Lower lobe of right lung (tissue), 2 donors: ENCODE measurements around the gene SNX13. TPM values are rescaled to one million over a fixed set of nuclear protein-coding genes. Genes with fewer than 3 reads are reported as not detected.

Source experiments
- ATAC-seq, 2 donors: fragments of 200-7000 bp; cut with Tn5 transposase; one replicate each; pipeline ENCODE4 v1.9.1; 2020 to 2022; ENCODE audit warnings: mild to moderate bottlenecking in 2 of 2, moderate library complexity in 2 of 2
- DNase-seq: peaks from one replicate; pipeline ENCODE4 v3.0.0-alpha.2; 2020
- H3K27ac ChIP-seq: fragments of 200-600 bp; one replicate; pipeline ENCODE4 v1.8.0; 2022
- H3K27me3 ChIP-seq: fragments of 200-600 bp; one replicate; pipeline ENCODE4 v1.8.0; 2022; ENCODE audit warnings: low read depth
- H3K36me3 ChIP-seq: fragments of 200-600 bp; one replicate; pipeline ENCODE4 v1.8.0; 2022; ENCODE audit warnings: mild to moderate bottlenecking
- H3K4me1 ChIP-seq: fragments of 200-600 bp; one replicate; pipeline ENCODE4 v1.8.0; 2022
- H3K4me3 ChIP-seq: fragments of 200-600 bp; one replicate; pipeline ENCODE4 v1.8.0; 2022; ENCODE audit warnings: mild to moderate bottlenecking
- H3K9me3 ChIP-seq: fragments of 200-600 bp; one replicate; pipeline ENCODE4 v1.8.0; 2022
- CTCF ChIP-seq: fragments of 200-600 bp; IDR thresholded peaks from one replicate; pipeline ENCODE4 v1.8.0; 2022; ENCODE audit warnings: antibody characterized with exemption, mild to moderate bottlenecking
- intact Hi-C: fragments of 100-400 bp; cut with DNase I; formaldehyde crosslinking; loops from one replicate; pipeline ENCODE4 v1.11.0; 2022
- total RNA-seq: library from RNA; stranded (reverse); fragmentation: NEBNext Ultra II Directional; extraction: Animal tissue kit (Norgen Biotek cat#: 25700); gene quantifications from one replicate; pipeline ENCODE4 v1.2.1, GENCODE V29; 2021
- donor health status: DM: no; HTN: yes; CAD: no; lungs with severe emphysema.

Gene SNX13
- total RNA-seq, 1 donor from 2014 or later: 62.7 TPM

GRCh38 chr7:17806631-17807030 is 133.7 kb downstream of the SNX13 start:
- Histone ChIP-seq H3K4me3 (no peak overlapping the region), H3K36me3 (peaks cover 22% of the 10 kb centered on the region), H3K9me3 (peaks cover 2% of the 10 kb centered on the region), H3K27ac (no peak overlapping the region), H3K4me1 (no peaks in the 10 kb centered on the region), H3K27me3 (no peaks in the 10 kb centered on the region)
- TF ChIP-seq CTCF: no peak
- ATAC-seq (no peak), DNase-seq (no peak)
- intact Hi-C loops: no loop called here

GRCh38 chr7:17802056-17802455 is 138.2 kb downstream of the SNX13 start:
- H3K27ac ChIP-seq: no peak overlapping the region
- no peaks in the 10 kb centered on the region for H3K4me1 ChIP-seq
- no peak for DNase-seq
- intact Hi-C loops: no loop called here
- H3K4me3 ChIP-seq: no peak overlapping the region
- no peak for TF ChIP-seq CTCF
- peaks cover 55% of the 10 kb centered on the region for H3K36me3 ChIP-seq
- ATAC-seq: no peak
- no peaks in the 10 kb centered on the region for H3K27me3 ChIP-seq
- no peaks in the 10 kb centered on the region for H3K9me3 ChIP-seq

- Histone ChIP-seq H3K4me3 (no peak overlapping the region), H3K27ac (no peak overlapping the region), H3K27me3 (no peaks in the 10 kb centered on the region), H3K36me3 (peaks cover 40% of the 10 kb centered on the region), H3K4me1 (no peaks in the 10 kb centered on the region), H3K9me3 (no peaks in the 10 kb centered on the region)
- DNase-seq (no peak), ATAC-seq (no peak)
- intact Hi-C loops: no loop called here
- no peak for TF ChIP-seq CTCF
Measured at GRCh38 chr7:17792075-17792936, 148.0 kb downstream of the SNX13 start.

- no peak for ATAC-seq
- Histone ChIP-seq H3K27ac (no peak overlapping the region), H3K36me3 (peaks cover 6% of the 10 kb centered on the region), H3K9me3 (no peaks in the 10 kb centered on the region), H3K27me3 (no peaks in the 10 kb centered on the region), H3K4me3 (no peak overlapping the region), H3K4me1 (no peaks in the 10 kb centered on the region)
- TF ChIP-seq CTCF: no peak
- intact Hi-C loops: no loop called here
- DNase-seq: no peak
Measured at GRCh38 chr7:17787257-17787656, 153.0 kb downstream of the SNX13 start.

GRCh38 chr7:17786314-17786852 is 153.9 kb downstream of the SNX13 start:
- no peak for DNase-seq
- TF ChIP-seq CTCF: no peak
- no peak overlapping the region for H3K27ac ChIP-seq

More at GRCh38 chr7:17786314-17786852, 153.9 kb downstream of the SNX13 start:
- no peaks in the 10 kb centered on the region for H3K9me3 ChIP-seq
- peak in 1 of 2 donors; percentile 11 for ATAC-seq
- no peak overlapping the region for H3K4me3 ChIP-seq
- no peaks in the 10 kb centered on the region for H3K4me1 ChIP-seq
- no peaks in the 10 kb centered on the region for H3K27me3 ChIP-seq
- intact Hi-C loops: no loop called here
- peaks cover 6% of the 10 kb centered on the region for H3K36me3 ChIP-seq
